DOHH2 (cell line): ENCODE data around the gene WBP1.
"Not testable (repeated sequence)": the region's sequence is repeated elsewhere in the genome, so short reads cannot be mapped to it uniquely, and the experiment has no call there.

Experiments
- H3F3A ChIP-seq: fragments of 200-600 bp; sonication (generic), shearing (Covaris generic); 2 replicates; pipeline ENCODE4 v1.6.0; 2016; ENCODE audit warnings: antibody characterized with exemption, mild to moderate bottlenecking; ENCODE audit not compliant: control insufficient read depth, insufficient read depth
- H3K27ac ChIP-seq: fragments of 200-600 bp; sonication (generic); 2 replicates; pipeline ENCODE4 v1.5.1; 2014; ENCODE audit warnings: low read depth, mild to moderate bottlenecking, low read length, moderate library complexity
- H3K27me3 ChIP-seq: fragments of 200-600 bp; sonication (generic); 2 replicates; pipeline ENCODE4 v1.6.1; 2014; ENCODE audit warnings: mild to moderate bottlenecking, low read length, mixed read lengths; ENCODE audit not compliant: control insufficient read depth
- H3K36me3 ChIP-seq: fragments of 200-600 bp; sonication (generic); 2 replicates; pipeline ENCODE4 v1.6.1; 2014; ENCODE audit warnings: mild to moderate bottlenecking, low read length, moderate library complexity, mixed read lengths; ENCODE audit not compliant: control insufficient read depth
- H3K4me1 ChIP-seq: fragments of 200-600 bp; sonication (generic); 2 replicates; pipeline ENCODE4 v1.6.1; 2014; ENCODE audit warnings: mild to moderate bottlenecking, low read length, mixed read lengths; ENCODE audit not compliant: control insufficient read depth
- H3K4me2 ChIP-seq: fragments of 200-600 bp; sonication (generic); 2 replicates; pipeline ENCODE4 v1.6.0; 2014; ENCODE audit warnings: mild to moderate bottlenecking, low read length, moderate library complexity
- H3K4me3 ChIP-seq: fragments of 200-600 bp; sonication (generic); 2 replicates; pipeline ENCODE4 v1.5.1; 2014; ENCODE audit warnings: mild to moderate bottlenecking, low read length, mixed read lengths
- H3K79me2 ChIP-seq: fragments of 200-600 bp; sonication (generic); 2 replicates; pipeline ENCODE4 v1.6.1; 2014; ENCODE audit warnings: mild to moderate bottlenecking, low read length, mixed read lengths; ENCODE audit not compliant: control insufficient read depth
- H3K9me2 ChIP-seq: fragments of 200-600 bp; sonication (generic); replicated peaks from 2 replicates; pipeline ENCODE4 v1.6.1; 2014; ENCODE audit warnings: mild to moderate bottlenecking, low read length, mixed read lengths; ENCODE audit not compliant: control insufficient read depth
- H3K9me3 ChIP-seq: fragments of 200-600 bp; sonication (generic); 2 replicates; pipeline ENCODE4 v1.6.1; 2014; ENCODE audit warnings: antibody characterized with exemption, low read length, mixed read lengths; ENCODE audit not compliant: control insufficient read depth, insufficient read depth
- H4K20me1 ChIP-seq: fragments of 200-600 bp; sonication (generic); 2 replicates; pipeline ENCODE4 v1.6.0; 2014; ENCODE audit warnings: low read depth, mild to moderate bottlenecking, antibody characterized with exemption, low read length, moderate library complexity; ENCODE audit not compliant: control insufficient read depth, insufficient read depth
- EZH2phosphoT487 ChIP-seq: fragments of 200-600 bp; sonication (generic); IDR thresholded peaks from 2 replicates; pipeline ENCODE4 v1.6.1; 2017; ENCODE audit warnings: borderline replicate concordance, mild to moderate bottlenecking, antibody characterized with exemption, low read length, moderate library complexity, mixed read lengths
- TF ChIP-seq, protein P1 (sequence below): fragments of 200-600 bp; sonication (generic); IDR thresholded peaks from one replicate; pipeline ENCODE4 v1.5.1; 2014; ENCODE audit warnings: antibody characterized with exemption, mild to moderate bottlenecking, low read depth, low read length; ENCODE audit not compliant: poor library complexity, severe bottlenecking

WBP1 gene

DNA sequence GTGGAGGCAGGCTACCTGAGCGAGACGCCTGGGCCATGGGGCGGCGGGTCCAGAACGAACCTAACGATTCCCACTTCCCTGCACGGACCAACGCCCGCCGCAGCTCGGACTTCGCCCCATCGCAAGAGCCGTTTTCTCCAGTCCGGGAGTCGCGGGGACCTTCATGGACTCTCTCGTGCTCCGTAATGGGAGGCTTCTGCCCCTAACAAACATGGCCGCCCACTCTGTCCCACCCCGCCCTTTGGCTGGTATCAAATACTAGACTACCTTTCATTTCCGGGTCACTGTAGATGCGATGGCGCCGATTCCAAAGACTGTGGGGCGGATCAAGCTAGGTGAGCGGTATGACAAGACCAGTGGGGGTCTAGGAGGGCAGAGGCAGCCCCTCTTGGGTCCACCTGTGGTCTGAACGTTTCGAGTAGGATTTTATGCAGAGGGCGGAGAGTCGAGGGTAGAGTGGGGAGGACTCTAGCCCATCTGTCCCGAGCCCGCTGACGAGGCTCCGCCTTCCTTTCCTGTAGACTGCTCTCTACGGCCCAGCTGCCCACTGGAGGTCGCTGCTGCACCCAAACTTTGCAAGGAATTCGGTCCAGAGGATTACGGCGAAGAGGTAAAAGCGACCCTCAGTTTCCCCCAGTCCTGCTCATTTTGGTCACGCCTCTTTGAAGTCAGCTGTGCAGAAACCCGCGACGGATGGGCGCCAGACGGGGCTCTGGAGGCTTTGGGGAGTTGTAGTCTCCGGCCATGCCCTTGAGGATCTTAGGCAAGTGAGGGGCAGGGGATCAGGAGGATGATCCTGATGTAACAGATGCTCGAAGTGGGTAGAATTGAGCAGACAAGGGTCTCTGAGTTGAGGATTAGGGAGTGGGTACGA, 24.8 kb downstream of the WBP1 start, which contains the start of the genes CCDC142 and TTC31:
Gene CCDC142 (minus strand): TSS at position 198 of the 874 bp plus-strand sequence. CDS start 161 bp downstream, at position 37.
Gene TTC31 (plus strand): TSS at position 281 of the 874 bp plus-strand sequence. CDS start 15 bp downstream, at position 296.
- Histone ChIP-seq H3K4me3 (peak within 1 kb of the TSS; percentile 98), H4K20me1 (peaks cover 7% of the 10 kb centered on the region; the same call in 1 of the 2 replicates), H3K9me2 (no peaks in the 10 kb centered on the region), H3K4me1 (peaks cover 23% of the 10 kb centered on the region), H3K27me3 (no peaks in the 10 kb centered on the region), H3K79me2 (peaks cover 36% of the 10 kb centered on the region), H3K27ac (peak within 1 kb of the TSS; percentile 78), H3F3A (no peaks in the 10 kb centered on the region), H3K9me3 (no peaks in the 10 kb centered on the region), H3K36me3 (peaks cover 31% of the 10 kb centered on the region), H3K4me2 (peak within 1 kb of the TSS; percentile 99)
- TF ChIP-seq EZH2phosphoT487: no peak
- TF ChIP-seq, protein P1, sequence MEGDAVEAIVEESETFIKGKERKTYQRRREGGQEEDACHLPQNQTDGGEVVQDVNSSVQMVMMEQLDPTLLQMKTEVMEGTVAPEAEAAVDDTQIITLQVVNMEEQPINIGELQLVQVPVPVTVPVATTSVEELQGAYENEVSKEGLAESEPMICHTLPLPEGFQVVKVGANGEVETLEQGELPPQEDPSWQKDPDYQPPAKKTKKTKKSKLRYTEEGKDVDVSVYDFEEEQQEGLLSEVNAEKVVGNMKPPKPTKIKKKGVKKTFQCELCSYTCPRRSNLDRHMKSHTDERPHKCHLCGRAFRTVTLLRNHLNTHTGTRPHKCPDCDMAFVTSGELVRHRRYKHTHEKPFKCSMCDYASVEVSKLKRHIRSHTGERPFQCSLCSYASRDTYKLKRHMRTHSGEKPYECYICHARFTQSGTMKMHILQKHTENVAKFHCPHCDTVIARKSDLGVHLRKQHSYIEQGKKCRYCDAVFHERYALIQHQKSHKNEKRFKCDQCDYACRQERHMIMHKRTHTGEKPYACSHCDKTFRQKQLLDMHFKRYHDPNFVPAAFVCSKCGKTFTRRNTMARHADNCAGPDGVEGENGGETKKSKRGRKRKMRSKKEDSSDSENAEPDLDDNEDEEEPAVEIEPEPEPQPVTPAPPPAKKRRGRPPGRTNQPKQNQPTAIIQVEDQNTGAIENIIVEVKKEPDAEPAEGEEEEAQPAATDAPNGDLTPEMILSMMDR: peak; percentile 97

DNA sequence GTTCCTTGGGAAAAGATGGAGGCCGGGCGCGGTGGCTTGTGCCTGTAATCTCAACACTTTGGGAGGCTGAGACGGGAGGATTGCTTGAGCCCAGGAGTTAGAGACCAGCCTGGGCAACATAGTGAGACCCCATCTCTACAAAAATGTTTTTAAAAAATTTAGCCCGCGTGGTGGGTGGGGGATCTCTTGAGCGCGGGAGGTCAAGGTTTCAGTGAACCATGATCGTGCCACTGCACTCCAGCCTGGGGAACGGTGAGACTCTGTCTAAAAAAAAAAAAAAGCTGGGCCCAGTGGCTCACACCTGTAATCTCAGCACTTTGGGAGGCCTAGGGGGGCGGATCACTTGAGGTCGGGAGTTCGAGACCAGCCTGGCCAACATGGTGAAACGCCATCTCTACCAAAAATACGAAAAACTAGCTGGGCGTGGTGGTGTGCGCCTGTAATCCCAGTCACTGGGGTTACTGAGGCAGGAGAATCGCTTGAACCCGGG, 25.5 kb downstream of the WBP1 start:
- H4K20me1 ChIP-seq, H3K9me3 ChIP-seq, H3K27me3 ChIP-seq, H3F3A ChIP-seq, H3K9me2 ChIP-seq: not testable (repeated sequence)
- H3K4me1 ChIP-seq: peaks cover 23% of the 10 kb centered on the region
- H3K4me3 ChIP-seq: peak overlapping the region; percentile 98
- peaks cover 36% of the 10 kb centered on the region for H3K79me2 ChIP-seq
- H3K27ac ChIP-seq: peak overlapping the region; percentile 78; the same call in 1 of the 2 replicates
- H3K4me2 ChIP-seq: peak overlapping the region; percentile 99
- peaks cover 31% of the 10 kb centered on the region for H3K36me3 ChIP-seq

DNA sequence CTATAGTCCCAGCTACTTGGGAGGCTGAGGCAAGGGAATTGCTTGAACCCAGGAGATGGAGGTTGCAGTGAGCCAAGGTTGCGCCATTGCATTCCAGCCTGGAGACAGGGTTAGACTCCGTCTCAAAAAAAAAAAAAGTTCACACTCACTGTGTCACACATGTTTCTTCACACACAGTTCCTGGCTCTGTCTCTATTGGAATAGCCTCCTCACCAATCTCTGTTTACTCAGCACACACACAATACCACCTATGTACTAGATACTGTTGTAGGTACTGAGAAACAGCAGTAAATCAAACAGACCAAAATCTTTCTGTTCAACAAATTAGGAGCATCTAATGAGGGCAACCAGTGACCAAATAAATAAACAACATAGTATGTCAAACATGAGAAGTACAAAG, 27.9 kb downstream of the WBP1 start:
- H4K20me1 ChIP-seq: peaks cover 7% of the 10 kb centered on the region; the same call in 1 of the 2 replicates
- no peak overlapping the region for H3K4me2 ChIP-seq
- H3K4me3 ChIP-seq: no peak overlapping the region
- no peaks in the 10 kb centered on the region for H3K9me3 ChIP-seq
- H3K27me3 ChIP-seq: no peaks in the 10 kb centered on the region
- TF ChIP-seq EZH2phosphoT487: no peak
- TF ChIP-seq, protein P1: no peak
- H3K79me2 ChIP-seq: peaks cover 24% of the 10 kb centered on the region
- no peak overlapping the region for H3K27ac ChIP-seq
- H3K36me3 ChIP-seq: peaks cover 20% of the 10 kb centered on the region
- H3F3A ChIP-seq: no peaks in the 10 kb centered on the region
- no peaks in the 10 kb centered on the region for H3K9me2 ChIP-seq
- H3K4me1 ChIP-seq: peaks cover 17% of the 10 kb centered on the region
